HG03039 (cell line): ENCODE data around the gene DLG4.
"Not testable (repeated sequence)": the region's sequence is repeated elsewhere in the genome, so short reads cannot be mapped to it uniquely, and the experiment has no call there.

Experiments
- ATAC-seq: cut with Tn5 transposase; IDR thresholded peaks from one replicate; pipeline ENCODE4 v1.9.1; 2021; ENCODE audit warnings: mild to moderate bottlenecking, moderate library complexity; ENCODE audit not compliant: unreplicated experiment

The DLG4 gene

GRCh38 chr17:7190276-7190917 is 29.2 kb downstream of the DLG4 start:
- no peak for ATAC-seq

GRCh38 chr17:7186241-7186640 is 33.4 kb downstream of the DLG4 start:
- ATAC-seq, result no peak

GRCh38 chr17:7184647-7185046 is 35.0 kb downstream of the DLG4 start:
- no peak for ATAC-seq

GRCh38 chr17:7184091-7184488 is 35.5 kb downstream of the DLG4 start:
- no peak for ATAC-seq

- no peak for ATAC-seq
Observed at GRCh38 chr17:7183433-7184090, 36.1 kb downstream of the DLG4 start.

DNA sequence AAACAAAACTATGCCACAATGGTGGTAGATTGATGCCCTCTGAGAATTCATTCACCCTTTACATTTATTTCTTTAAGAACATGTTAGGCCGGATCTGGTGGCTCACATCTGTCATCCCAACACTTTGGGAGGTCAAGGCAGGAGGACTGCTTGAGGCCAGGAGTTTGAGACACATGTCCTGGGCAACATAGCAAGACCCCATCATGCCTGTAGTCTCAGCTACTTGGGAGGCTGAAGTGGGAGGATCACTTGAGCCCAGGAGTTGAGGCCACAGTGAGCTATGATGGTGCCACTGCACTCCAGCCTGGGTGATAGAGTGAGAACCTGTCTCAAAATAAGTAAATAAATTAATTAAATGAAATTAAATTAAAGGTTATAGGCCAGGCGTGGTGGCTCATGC is 37.5 kb downstream of the DLG4 start:
- not testable (repeated sequence) for ATAC-seq

DNA sequence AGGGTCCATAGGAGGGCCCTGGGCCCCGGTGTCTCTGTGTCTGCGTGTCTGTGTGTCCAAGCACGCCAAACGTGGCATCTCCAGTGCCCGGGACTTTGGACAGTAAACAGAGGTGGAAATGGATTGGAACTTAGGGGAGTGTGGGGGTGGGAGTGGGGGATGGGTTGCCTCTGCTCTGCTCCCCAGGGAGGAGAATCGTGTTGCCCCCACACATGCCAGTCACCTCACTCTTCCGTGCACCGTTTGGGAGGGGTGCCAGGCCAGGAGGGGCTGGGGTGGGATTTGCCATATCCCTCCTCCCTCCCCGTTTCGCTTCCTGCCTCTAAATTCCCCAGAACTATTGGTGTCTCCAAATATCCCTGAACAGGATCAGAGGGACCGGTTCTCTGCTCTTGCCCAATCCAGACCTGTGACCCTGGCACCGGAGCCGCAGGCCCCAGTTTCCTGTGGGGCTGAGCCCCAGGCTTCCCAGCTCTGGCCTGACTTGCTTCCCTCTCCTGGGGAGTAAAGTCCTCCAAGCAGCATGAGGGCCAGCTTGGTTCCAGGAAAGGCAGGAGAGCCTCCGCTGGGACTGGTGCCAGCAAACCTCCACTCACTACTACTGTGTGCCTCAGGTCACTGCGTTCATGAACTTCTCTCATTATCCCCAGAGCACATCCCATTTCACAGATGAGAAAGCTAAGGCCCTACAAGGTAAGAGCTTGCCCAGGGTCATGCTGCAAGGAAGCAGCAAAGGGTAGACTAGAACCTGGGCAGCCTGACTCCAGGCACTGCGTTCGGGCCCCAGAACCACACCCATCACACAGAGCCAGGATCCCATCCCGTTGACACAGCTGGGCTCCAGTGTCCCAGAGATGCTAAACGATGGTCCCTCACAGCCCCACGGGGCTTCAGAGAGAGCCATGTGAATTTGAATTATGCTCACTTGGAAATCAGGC is 40.0 kb downstream of the DLG4 start, which contains the start of gene ASGR1:
Gene ASGR1, minus strand, starts transcription at position 54 of the 938 bp plus-strand sequence. CDS start 807 bp downstream, outside the sequence.
- ATAC-seq, result no peak

GRCh38 chr17:7178973-7179316 is 40.7 kb downstream of the DLG4 start:
- no peak for ATAC-seq

GRCh38 chr17:7177954-7178477 is 41.6 kb downstream of the DLG4 start:
- no peak for ATAC-seq

DNA sequence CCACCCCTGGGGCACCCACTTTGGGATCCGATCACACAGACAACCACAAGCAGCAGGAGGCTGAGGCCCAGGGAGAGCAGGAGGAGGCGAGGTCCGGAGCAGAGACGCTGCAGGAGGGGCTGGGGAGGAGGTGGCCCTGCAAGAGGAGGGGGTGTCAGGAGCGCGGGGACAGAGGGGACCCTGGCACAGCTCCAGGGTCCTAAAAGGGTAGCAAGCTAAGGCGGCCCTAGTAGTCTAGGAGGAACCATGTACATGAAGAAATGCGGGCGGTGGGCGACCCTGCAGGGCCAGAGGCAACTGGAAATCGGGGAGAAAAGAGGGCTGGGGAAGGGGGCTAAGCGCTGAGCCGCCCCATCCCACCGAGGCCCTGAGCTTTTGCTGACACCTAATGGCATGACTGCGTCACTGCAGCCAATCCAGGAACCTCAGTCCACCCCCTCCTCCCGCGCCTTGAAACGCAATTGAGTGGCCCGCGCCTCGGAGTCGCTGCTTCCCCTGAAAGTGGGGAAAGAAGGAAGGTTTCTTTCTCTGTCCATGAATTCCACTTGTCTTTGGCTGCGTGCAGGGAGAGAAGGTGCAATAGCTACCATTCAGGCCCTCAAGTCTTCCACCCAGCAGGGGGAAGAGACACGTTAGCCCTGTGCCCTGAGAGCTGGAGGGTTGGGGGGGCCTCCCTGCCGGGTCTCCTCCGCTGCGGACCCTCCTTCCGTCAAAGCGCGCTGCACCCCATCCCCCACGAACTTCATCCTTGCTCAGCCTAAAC is 42.3 kb downstream of the DLG4 start:
- no peak for ATAC-seq

DNA sequence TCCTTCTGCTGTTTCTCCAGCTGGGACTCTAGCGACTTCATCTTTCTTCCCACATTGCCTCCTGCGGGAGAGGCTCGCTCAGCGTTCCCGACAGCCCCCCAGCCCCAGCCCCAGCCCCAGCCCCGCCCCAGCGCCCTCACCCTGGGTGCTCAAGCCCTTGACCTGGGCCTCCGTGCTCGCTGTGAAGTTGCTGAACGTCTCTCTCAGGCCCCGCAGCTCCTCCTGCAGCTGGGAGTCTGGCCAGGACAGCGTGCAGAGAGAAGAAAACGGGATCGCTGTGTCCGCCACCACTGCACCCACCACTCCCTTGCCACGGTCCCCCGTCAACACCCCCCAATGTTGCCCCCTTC is 42.8 kb downstream of the DLG4 start:
- no peak for ATAC-seq

DNA sequence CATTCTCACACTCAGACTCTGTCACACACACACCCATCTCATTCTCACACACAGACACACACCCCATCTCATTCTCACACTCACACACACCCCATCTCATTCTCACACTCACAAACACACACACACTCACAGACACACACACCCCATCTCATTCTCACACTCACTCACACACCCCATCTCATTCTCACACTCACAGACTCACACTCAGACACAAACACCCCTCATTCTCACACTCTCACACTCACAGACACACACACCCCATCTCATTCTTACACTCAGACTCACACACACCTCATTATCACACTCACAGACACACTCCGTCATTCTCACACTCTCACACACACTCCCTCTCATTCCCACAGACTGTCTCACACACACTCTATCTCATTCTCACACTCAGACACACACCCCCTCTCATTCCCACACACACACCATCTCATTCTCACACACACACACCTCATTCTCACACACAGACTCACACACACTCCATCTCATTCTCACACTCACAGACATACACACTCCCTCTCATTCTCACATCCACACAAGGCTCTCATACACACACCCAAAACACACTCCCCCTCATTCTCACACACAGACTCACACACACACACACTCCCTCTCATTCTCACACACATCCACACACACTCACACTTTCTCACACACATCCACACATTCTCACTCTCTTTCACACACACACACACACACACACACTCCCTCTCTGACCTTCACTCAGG is 43.4 kb downstream of the DLG4 start:
- ATAC-seq, result no peak

- no peak for ATAC-seq
Observed at GRCh38 chr17:7175330-7175733, 44.3 kb downstream of the DLG4 start.

- no peak for ATAC-seq
Observed at GRCh38 chr17:7174603-7175326, 44.9 kb downstream of the DLG4 start.

DNA sequence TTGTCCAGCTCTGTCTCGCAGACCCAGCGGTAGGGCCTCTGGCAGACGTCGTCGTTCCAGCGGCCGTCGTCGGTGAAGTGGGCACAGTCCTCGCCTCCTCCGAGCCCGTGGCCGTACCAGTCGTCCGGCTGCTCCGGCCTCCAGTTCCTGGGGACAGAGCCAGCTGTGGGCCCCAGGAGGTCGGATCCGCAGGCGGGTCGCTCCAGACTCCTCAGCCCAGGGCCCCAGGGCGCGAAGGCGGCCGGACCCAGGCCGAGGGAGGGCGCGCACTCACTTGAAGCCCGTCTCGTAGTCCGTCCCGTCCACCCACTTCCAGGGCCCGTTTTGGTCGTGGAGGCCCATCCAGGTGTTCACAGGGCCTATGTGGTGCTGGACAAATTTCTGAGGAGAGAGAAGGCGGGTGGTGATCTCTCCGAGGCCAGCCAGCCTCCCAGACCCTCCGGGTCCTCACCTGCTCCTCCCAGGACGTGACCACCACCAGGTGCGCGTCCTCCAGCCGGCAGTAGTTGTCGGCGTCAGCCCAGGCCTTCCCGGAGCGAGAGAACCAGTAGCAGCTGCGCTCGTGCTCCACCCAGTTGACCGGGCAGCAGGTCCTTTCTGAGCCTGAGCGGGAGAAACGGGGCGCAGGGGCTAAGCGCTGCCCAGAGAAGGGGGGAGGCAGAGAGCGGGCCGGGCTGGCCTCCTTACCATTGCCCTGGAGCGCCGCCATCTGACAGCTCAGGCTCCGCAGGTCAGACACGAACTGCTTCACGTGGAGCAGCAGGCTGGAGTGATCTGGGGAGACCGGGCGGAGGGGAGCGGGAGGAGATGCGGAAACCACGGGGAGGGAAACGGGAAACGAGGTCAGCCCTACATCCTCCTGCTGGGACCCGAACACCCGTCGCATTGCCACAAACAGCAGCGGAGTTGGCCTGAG is 45.7 kb downstream of the DLG4 start:
- ATAC-seq, result no peak

GRCh38 chr17:7172522-7173191 is 47.0 kb downstream of the DLG4 start:
- ATAC-seq, result not testable (repeated sequence)

GRCh38 chr17:7169565-7169908 is 50.1 kb downstream of the DLG4 start:
- ATAC-seq, result not testable (repeated sequence)
